PFSK-1 (cell line): ENCODE results near the gene DYNC1LI1.

Experiments used
- FOXP2 ChIP-seq: optimal IDR thresholded peaks from 2 replicates; pipeline ENCODE3; 2011; ENCODE audit warnings: borderline replicate concordance, control low read depth, inconsistent platforms; ENCODE audit not compliant: insufficient read depth; ENCODE audit errors: extremely low read length, extremely low read depth
- POLR2AphosphoS5 ChIP-seq: IDR thresholded peaks from 2 replicates; pipeline ENCODE4 v1.6.1; 2012; ENCODE audit warnings: low read depth, mild to moderate bottlenecking, control low read depth, low read length, moderate library complexity
- SIN3A ChIP-seq: IDR thresholded peaks from 2 replicates; pipeline ENCODE4 v1.6.1; 2012; ENCODE audit warnings: mild to moderate bottlenecking, low read length, moderate library complexity, borderline replicate concordance; ENCODE audit not compliant: insufficient read depth
- TAF1 ChIP-seq: IDR thresholded peaks from 2 replicates; pipeline ENCODE4 v1.6.1; 2012; ENCODE audit warnings: low read length, control low read depth, borderline replicate concordance; ENCODE audit not compliant: insufficient read depth
- TF ChIP-seq, protein P1 (sequence below), 2 experiments: IDR thresholded peaks; 2 replicates each; pipeline versions ENCODE4 v1.6.1 to v1.8.0; 2011 to 2012; ENCODE audit warnings: low read depth in 2 of 2, low read length in 2 of 2, control low read depth in 1 of 2, inconsistent platforms in 1 of 2, mild to moderate bottlenecking in 1 of 2, moderate library complexity in 1 of 2; ENCODE audit not compliant: insufficient read depth in 1 of 2

DYNC1LI1 gene

DNA sequence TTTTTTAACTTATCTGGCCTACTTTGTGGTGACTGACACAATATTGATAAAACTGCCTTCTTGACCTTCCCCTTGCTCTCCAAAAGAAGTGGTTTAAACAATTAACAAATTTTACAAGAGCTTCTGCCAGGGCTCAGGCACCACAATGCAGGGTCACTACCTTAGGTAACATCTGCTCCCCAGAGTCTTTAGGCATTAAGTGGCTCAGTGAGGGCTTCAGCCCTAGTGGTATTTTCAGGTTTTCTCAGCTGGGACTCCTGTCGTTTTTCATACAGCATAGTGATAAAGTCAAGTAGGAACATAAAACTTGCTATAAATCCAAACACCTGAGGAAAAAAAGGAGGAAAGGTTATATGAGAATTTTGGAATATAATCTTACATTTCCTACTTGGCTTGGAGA, 86.9 kb downstream of the DYNC1LI1 start:
- TF ChIP-seq FOXP2 (no peak), POLR2AphosphoS5 (no peak), SIN3A (no peak), TAF1 (no peak)
- TF ChIP-seq, protein P1, sequence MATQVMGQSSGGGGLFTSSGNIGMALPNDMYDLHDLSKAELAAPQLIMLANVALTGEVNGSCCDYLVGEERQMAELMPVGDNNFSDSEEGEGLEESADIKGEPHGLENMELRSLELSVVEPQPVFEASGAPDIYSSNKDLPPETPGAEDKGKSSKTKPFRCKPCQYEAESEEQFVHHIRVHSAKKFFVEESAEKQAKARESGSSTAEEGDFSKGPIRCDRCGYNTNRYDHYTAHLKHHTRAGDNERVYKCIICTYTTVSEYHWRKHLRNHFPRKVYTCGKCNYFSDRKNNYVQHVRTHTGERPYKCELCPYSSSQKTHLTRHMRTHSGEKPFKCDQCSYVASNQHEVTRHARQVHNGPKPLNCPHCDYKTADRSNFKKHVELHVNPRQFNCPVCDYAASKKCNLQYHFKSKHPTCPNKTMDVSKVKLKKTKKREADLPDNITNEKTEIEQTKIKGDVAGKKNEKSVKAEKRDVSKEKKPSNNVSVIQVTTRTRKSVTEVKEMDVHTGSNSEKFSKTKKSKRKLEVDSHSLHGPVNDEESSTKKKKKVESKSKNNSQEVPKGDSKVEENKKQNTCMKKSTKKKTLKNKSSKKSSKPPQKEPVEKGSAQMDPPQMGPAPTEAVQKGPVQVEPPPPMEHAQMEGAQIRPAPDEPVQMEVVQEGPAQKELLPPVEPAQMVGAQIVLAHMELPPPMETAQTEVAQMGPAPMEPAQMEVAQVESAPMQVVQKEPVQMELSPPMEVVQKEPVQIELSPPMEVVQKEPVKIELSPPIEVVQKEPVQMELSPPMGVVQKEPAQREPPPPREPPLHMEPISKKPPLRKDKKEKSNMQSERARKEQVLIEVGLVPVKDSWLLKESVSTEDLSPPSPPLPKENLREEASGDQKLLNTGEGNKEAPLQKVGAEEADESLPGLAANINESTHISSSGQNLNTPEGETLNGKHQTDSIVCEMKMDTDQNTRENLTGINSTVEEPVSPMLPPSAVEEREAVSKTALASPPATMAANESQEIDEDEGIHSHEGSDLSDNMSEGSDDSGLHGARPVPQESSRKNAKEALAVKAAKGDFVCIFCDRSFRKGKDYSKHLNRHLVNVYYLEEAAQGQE (IDR thresholded peaks at IDR 0.05; ENCODE audit: insufficient read depth in 1 of 2, low read depth in 2 of 2, low read length in 2 of 2): no peak

- TF ChIP-seq POLR2AphosphoS5 (no peak), FOXP2 (no peak), TAF1 (no peak)
- TF ChIP-seq, protein P1 (IDR thresholded peaks at IDR 0.05; ENCODE audit: insufficient read depth in 1 of 2, low read depth in 2 of 2, low read length in 2 of 2): no peak
These were observed 88.0 kb downstream of the DYNC1LI1 start for GRCh38 chr3:32482693-32483092.

DNA sequence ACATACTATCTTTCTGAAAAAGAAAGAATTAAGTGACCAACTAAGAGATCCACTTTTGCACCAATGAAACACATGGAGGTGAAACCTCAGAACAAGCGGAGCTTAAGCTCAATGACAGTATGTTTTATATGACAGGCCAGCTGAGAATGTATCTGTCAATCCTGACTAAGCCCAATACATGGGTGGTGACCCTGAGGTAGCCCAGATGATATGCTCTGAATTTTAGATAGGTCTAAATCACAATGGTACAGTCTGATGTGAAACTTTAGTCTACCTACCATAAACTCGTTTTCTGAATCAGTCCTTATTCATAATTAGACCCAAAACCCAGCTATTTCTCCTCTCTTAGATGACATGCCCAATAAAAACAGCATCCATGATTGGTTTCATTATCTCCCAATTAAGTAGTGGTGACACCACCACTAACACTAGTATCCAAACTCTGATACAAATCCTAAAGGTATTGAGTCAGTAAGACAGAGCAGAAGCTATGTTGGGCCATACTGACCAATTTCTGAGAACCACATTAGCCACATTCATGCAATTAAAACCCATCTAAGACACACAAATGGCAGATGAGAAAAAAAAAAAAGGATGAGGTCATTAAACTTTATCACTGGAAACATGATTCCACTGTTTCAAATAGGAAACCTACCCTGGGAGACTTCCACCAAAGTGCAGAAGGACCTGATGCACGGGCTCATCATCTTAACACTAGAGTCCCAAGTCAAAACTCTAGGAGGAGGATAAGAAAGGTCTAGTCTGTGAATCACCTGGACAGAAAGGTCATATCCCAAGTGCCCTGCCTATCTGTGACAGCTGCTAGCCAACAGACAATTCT, 88.6 kb downstream of the DYNC1LI1 start:
- no peak for TF ChIP-seq FOXP2
- no peak for TF ChIP-seq SIN3A
- no peak for TF ChIP-seq POLR2AphosphoS5
- TF ChIP-seq TAF1: no peak
- TF ChIP-seq, protein P1 (IDR thresholded peaks at IDR 0.05; ENCODE audit: insufficient read depth in 1 of 2, low read depth in 2 of 2, low read length in 2 of 2): no peak

DNA sequence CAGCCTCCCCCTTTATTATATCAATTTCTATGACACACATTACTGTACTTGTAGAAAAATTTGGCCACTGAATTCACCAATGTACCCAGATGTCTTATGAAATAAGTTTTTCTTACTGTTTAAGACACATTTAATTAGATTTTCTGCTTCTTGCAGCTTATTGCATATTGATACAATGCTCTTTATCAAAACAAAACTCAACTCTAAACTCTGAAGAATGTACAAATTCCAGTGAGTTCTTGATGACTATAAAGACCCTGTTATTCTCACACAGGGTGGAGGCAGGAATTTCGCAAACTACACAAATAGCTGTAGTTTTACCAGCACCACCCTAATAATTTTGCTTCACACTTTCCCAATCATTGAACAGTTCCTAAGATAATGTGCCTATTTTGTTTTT, 90.1 kb downstream of the DYNC1LI1 start:
- TF ChIP-seq FOXP2 (no peak), TAF1 (no peak), SIN3A (no peak), POLR2AphosphoS5 (no peak)
- TF ChIP-seq, protein P1 (IDR thresholded peaks at IDR 0.05; ENCODE audit: insufficient read depth in 1 of 2, low read depth in 2 of 2, low read length in 2 of 2): no peak
